ENCODE measurements around the gene KRT33B.

The KRT33B gene

GRCh38 chr17:41417127-41417526, 47.5 kb upstream of the KRT33B start:
- TF ChIP-seq CTCF (IDR thresholded peaks at IDR 0.05; ENCODE audit: low read length) (no peak), EZH2 (IDR thresholded peaks at IDR 0.05; ENCODE audit: borderline replicate concordance, low read length) (no peak)
- Histone ChIP-seq H4K20me1 (ENCODE audit: insufficient read depth, low read length) (no peaks in the 10 kb centered on the region), H3K9me2 (ENCODE audit: low read depth, low read length) (no peaks in the 10 kb centered on the region), H3K27ac (ENCODE audit: low read depth, low read length, poor library complexity, severe bottlenecking) (no peak overlapping the region), H3K36me3 (ENCODE audit: insufficient read depth, low read length) (no peaks in the 10 kb centered on the region), H3F3A (ENCODE audit: insufficient read depth, low read length) (no peaks in the 10 kb centered on the region), H3K9ac (ENCODE audit: low read length) (no peak overlapping the region), H2AFZ (ENCODE audit: low read length) (no peak overlapping the region), H3K79me2 (ENCODE audit: insufficient read depth, low read length) (no peaks in the 10 kb centered on the region), H3K27me3 (ENCODE audit: insufficient read depth, low read length) (no peaks in the 10 kb centered on the region), H3K4me1 (ENCODE audit: insufficient read depth, low read length, severe bottlenecking) (no peaks in the 10 kb centered on the region), H3K4me2 (ENCODE audit: low read length) (no peak overlapping the region), H3K9me3 (ENCODE audit: low read length) (no peaks in the 10 kb centered on the region), H3K4me3 (ENCODE audit: low read depth, low read length, poor library complexity, severe bottlenecking) (no peak overlapping the region)

- H3F3A ChIP-seq (ENCODE audit: insufficient read depth, low read length) = no peaks in the 10 kb centered on the region
- H3K4me1 ChIP-seq (ENCODE audit: insufficient read depth, low read length, severe bottlenecking) = no peaks in the 10 kb centered on the region
- H4K20me1 ChIP-seq (ENCODE audit: insufficient read depth, low read length) = no peaks in the 10 kb centered on the region
- H3K9me3 ChIP-seq (ENCODE audit: low read length) = no peaks in the 10 kb centered on the region
- no peak overlapping the region for H2AFZ ChIP-seq (ENCODE audit: low read length)
- no peaks in the 10 kb centered on the region for H3K27me3 ChIP-seq (ENCODE audit: insufficient read depth, low read length)
- H3K4me3 ChIP-seq (ENCODE audit: low read depth, low read length, poor library complexity, severe bottlenecking) = no peak overlapping the region
- no peak overlapping the region for H3K4me2 ChIP-seq (ENCODE audit: low read length)
- H3K27ac ChIP-seq (ENCODE audit: low read depth, low read length, poor library complexity, severe bottlenecking) = no peak overlapping the region
- H3K9me2 ChIP-seq (ENCODE audit: low read depth, low read length) = no peaks in the 10 kb centered on the region
- H3K36me3 ChIP-seq (ENCODE audit: insufficient read depth, low read length) = no peaks in the 10 kb centered on the region
- no peak for TF ChIP-seq EZH2 (IDR thresholded peaks at IDR 0.05; ENCODE audit: borderline replicate concordance, low read length)
- H3K9ac ChIP-seq (ENCODE audit: low read length) = no peak overlapping the region
- H3K79me2 ChIP-seq (ENCODE audit: insufficient read depth, low read length) = no peaks in the 10 kb centered on the region
Measured at GRCh38 chr17:41416479-41416878, 46.9 kb upstream of the KRT33B start.

GRCh38 chr17:41415833-41416335, 46.3 kb upstream of the KRT33B start:
- H3K36me3 ChIP-seq (ENCODE audit: insufficient read depth, low read length) = no peaks in the 10 kb centered on the region
- H3K4me3 ChIP-seq (ENCODE audit: low read depth, low read length, poor library complexity, severe bottlenecking) = no peak overlapping the region
- no peaks in the 10 kb centered on the region for H3K79me2 ChIP-seq (ENCODE audit: insufficient read depth, low read length)
- no peaks in the 10 kb centered on the region for H3F3A ChIP-seq (ENCODE audit: insufficient read depth, low read length)
- no peaks in the 10 kb centered on the region for H3K27me3 ChIP-seq (ENCODE audit: insufficient read depth, low read length)
- no peaks in the 10 kb centered on the region for H3K9me3 ChIP-seq (ENCODE audit: low read length)
- H4K20me1 ChIP-seq (ENCODE audit: insufficient read depth, low read length) = no peaks in the 10 kb centered on the region
- no peak overlapping the region for H2AFZ ChIP-seq (ENCODE audit: low read length)
- no peak overlapping the region for H3K4me2 ChIP-seq (ENCODE audit: low read length)
- H3K9ac ChIP-seq (ENCODE audit: low read length) = no peak overlapping the region
- no peaks in the 10 kb centered on the region for H3K9me2 ChIP-seq (ENCODE audit: low read depth, low read length)
- no peak for TF ChIP-seq EZH2 (IDR thresholded peaks at IDR 0.05; ENCODE audit: borderline replicate concordance, low read length)
- no peak for TF ChIP-seq CTCF (IDR thresholded peaks at IDR 0.05; ENCODE audit: low read length)
- no peak overlapping the region for H3K27ac ChIP-seq (ENCODE audit: low read depth, low read length, poor library complexity, severe bottlenecking)
- H3K4me1 ChIP-seq (ENCODE audit: insufficient read depth, low read length, severe bottlenecking) = no peaks in the 10 kb centered on the region

- Histone ChIP-seq H3K9ac (ENCODE audit: low read length) (no peak overlapping the region), H3K4me2 (ENCODE audit: low read length) (no peak overlapping the region), H3K9me3 (ENCODE audit: low read length) (no peaks in the 10 kb centered on the region), H2AFZ (ENCODE audit: low read length) (no peak overlapping the region), H3K9me2 (ENCODE audit: low read depth, low read length) (no peaks in the 10 kb centered on the region), H3F3A (ENCODE audit: insufficient read depth, low read length) (no peaks in the 10 kb centered on the region), H3K36me3 (ENCODE audit: insufficient read depth, low read length) (no peaks in the 10 kb centered on the region), H3K4me1 (ENCODE audit: insufficient read depth, low read length, severe bottlenecking) (no peaks in the 10 kb centered on the region), H3K27me3 (ENCODE audit: insufficient read depth, low read length) (no peaks in the 10 kb centered on the region), H3K4me3 (ENCODE audit: low read depth, low read length, poor library complexity, severe bottlenecking) (no peak overlapping the region), H4K20me1 (ENCODE audit: insufficient read depth, low read length) (no peaks in the 10 kb centered on the region), H3K27ac (ENCODE audit: low read depth, low read length, poor library complexity, severe bottlenecking) (no peak overlapping the region), H3K79me2 (ENCODE audit: insufficient read depth, low read length) (no peaks in the 10 kb centered on the region)
- TF ChIP-seq CTCF (IDR thresholded peaks at IDR 0.05; ENCODE audit: low read length) (no peak), EZH2 (IDR thresholded peaks at IDR 0.05; ENCODE audit: borderline replicate concordance, low read length) (no peak)
Measured at GRCh38 chr17:41415411-41415810, 45.8 kb upstream of the KRT33B start.
